A549 (cell line): ENCODE data around the gene KIF20B. TPM values are rescaled to one million over a fixed set of nuclear protein-coding genes. Genes with fewer than 3 reads are reported as not detected.

Experiments
- ATAC-seq, 2 experiments: fragments of 200-7000 bp in 1 of 2; fragments of >200 bp in 1 of 2; cut with Nextera tagmentation in 1 of 2; cut with Tn5 transposase in 1 of 2; 3 replicates each; pipeline versions ENCODE4 v1.8.0 to v1.9.1; 2018 to 2020; ENCODE audit warnings: mild to moderate bottlenecking in 1 of 2, moderate library complexity in 1 of 2
- CTCF ChIA-PET: fragments of 300-600 bp; sonication (Branson Sonifier 250); formaldehyde crosslinking; extraction: SDS; loops from one replicate; lab custom pipeline; 2021; ENCODE audit warnings: antibody characterized with exemption, inconsistent platforms; lab: Yijun Ruan, JAX
- POLR2A ChIA-PET: fragments of 350-600 bp; formaldehyde crosslinking; extraction: SDS; loops from one replicate; lab custom pipeline; 2021; ENCODE audit warnings: antibody characterized with exemption, inconsistent platforms; lab: Yijun Ruan, JAX
- DNase-seq, 2 experiments: peaks; one replicate each; pipeline versions ENCODE4 v3.0.0 to v3.0.0-alpha.2; 2011 to 2016; ENCODE audit warnings: low read depth in 1 of 2, low spot score in 1 of 2
- FAIRE-seq: peaks from 2 replicates; lab custom pipeline; 2011; peaks lifted over from hg19 to GRCh38; lab: Jason Lieb, UNC
- H3K27ac ChIP-seq, 2 experiments: fragments of >200 bp; sonication (Bioruptor Twin); formaldehyde crosslinking; 3 replicates each; pipeline ENCODE4 v1.5.1; 2016 to 2017
- H3K4me1 ChIP-seq: fragments of >200 bp; sonication (Bioruptor Twin); formaldehyde crosslinking; 3 replicates; pipeline ENCODE4 v1.6.1; 2016
- H3K4me2 ChIP-seq: fragments of >200 bp; sonication (Bioruptor Twin); formaldehyde crosslinking; 3 replicates; pipeline ENCODE4 v1.6.1; 2016
- H3K4me3 ChIP-seq: fragments of >200 bp; sonication (Bioruptor Twin); formaldehyde crosslinking; 3 replicates; pipeline ENCODE4 v1.5.1; 2016
- H3K9me3 ChIP-seq: fragments of >200 bp; sonication (Bioruptor Twin); formaldehyde crosslinking; 3 replicates; pipeline ENCODE4 v1.6.1; 2016
- BHLHE40 ChIP-seq: IDR thresholded peaks from 2 replicates; pipeline ENCODE4 v1.6.1; 2012; ENCODE audit warnings: low read depth, low read length, inconsistent platforms
- CHD2 ChIP-seq: fragments of 150-350 bp; IDR thresholded peaks from 2 replicates; pipeline ENCODE4 v1.6.1; 2014; ENCODE audit warnings: low read length; ENCODE audit not compliant: partially characterized antibody
- EHF ChIP-seq: fragments of 250-450 bp; sonication (Bioruptor Pico); IDR thresholded peaks from 2 replicates; pipeline ENCODE4 v1.5.0; 2020; ENCODE audit warnings: mild to moderate bottlenecking
- EHMT2 ChIP-seq: fragments of 200-600 bp; sonication (generic); IDR thresholded peaks from 2 replicates; pipeline ENCODE4 v1.6.1; 2016; ENCODE audit warnings: antibody characterized with exemption, low read depth, mild to moderate bottlenecking, moderate library complexity
- EP300 ChIP-seq, 2 experiments: fragments of >200 bp; sonication (Bioruptor Twin); formaldehyde crosslinking; IDR thresholded peaks; 2 replicates in 1 of 2; 3 replicates in 1 of 2; pipeline ENCODE4 v1.6.1; 2016 to 2017
- ESRRA ChIP-seq: fragments of 150-350 bp; IDR thresholded peaks from 2 replicates; pipeline ENCODE4 v1.6.1; 2014; ENCODE audit warnings: mild to moderate bottlenecking, low read length, borderline replicate concordance
- GATA3 ChIP-seq: IDR thresholded peaks from 2 replicates; pipeline ENCODE4 v1.6.1; 2012; ENCODE audit warnings: borderline replicate concordance
- HEYL ChIP-seq: fragments of 250-450 bp; sonication (Bioruptor Pico); IDR thresholded peaks from 2 replicates; pipeline ENCODE4 v1.8.0; 2021; ENCODE audit warnings: mild to moderate bottlenecking, moderate library complexity
- HOXA7 ChIP-seq: fragments of 250-450 bp; sonication (Bioruptor Pico); IDR thresholded peaks from 2 replicates; pipeline ENCODE4 v1.5.0; 2020; ENCODE audit warnings: mild to moderate bottlenecking, moderate library complexity
- JUN ChIP-seq, 2 experiments: fragments of >200 bp; sonication (Bioruptor Twin); formaldehyde crosslinking; IDR thresholded peaks; 2 replicates in 1 of 2; 3 replicates in 1 of 2; pipeline ENCODE4 v1.6.1; 2016 to 2017
- NFE2L2 ChIP-seq: fragments of 150-350 bp; conservative IDR thresholded peaks from 2 replicates; pipeline ENCODE4 v1.6.1; 2014; ENCODE audit warnings: low read length
- POLR2AphosphoS2 ChIP-seq: conservative IDR thresholded peaks from 2 replicates; pipeline ENCODE4 v1.6.1; 2012; ENCODE audit warnings: low read length, improper control_type of control experiment, inconsistent platforms
- RAD21 ChIP-seq, 2 experiments: fragments of >200 bp in 1 of 2; sonication (Bioruptor Twin) in 1 of 2; formaldehyde crosslinking in 1 of 2; IDR thresholded peaks in 1 of 2; conservative IDR thresholded peaks in 1 of 2; 2 replicates in 1 of 2; 3 replicates in 1 of 2; pipeline ENCODE4 v1.6.1; 2012 to 2018; ENCODE audit warnings: inconsistent platforms in 1 of 2
- RCOR1 ChIP-seq: fragments of 150-350 bp; IDR thresholded peaks from 2 replicates; pipeline ENCODE4 v1.6.1; 2014; ENCODE audit warnings: antibody characterized with exemption, low read length, low read depth
- RFX5 ChIP-seq: fragments of 450-650 bp; IDR thresholded peaks from 2 replicates; pipeline ENCODE4 v1.7.1; 2014; ENCODE audit warnings: antibody characterized with exemption, mild to moderate bottlenecking, moderate library complexity
- SMC3 ChIP-seq: fragments of >200 bp; sonication (Bioruptor Twin); formaldehyde crosslinking; IDR thresholded peaks from 3 replicates; pipeline ENCODE4 v1.6.1; 2018; ENCODE audit warnings: inconsistent platforms
- TFCP2L1 ChIP-seq: fragments of 250-450 bp; sonication (Bioruptor Pico); IDR thresholded peaks from 2 replicates; pipeline ENCODE4 v1.5.0; 2021; ENCODE audit warnings: mild to moderate bottlenecking
- TP53 ChIP-seq: fragments of 250-450 bp; sonication (Bioruptor Pico); IDR thresholded peaks from 2 replicates; pipeline ENCODE4 v1.5.0; 2021; ENCODE audit warnings: mild to moderate bottlenecking, moderate library complexity
- ZC3H11A ChIP-seq: fragments of 450-650 bp; IDR thresholded peaks from 2 replicates; pipeline ENCODE4 v1.6.1; 2014; ENCODE audit warnings: antibody characterized with exemption, mild to moderate bottlenecking
- ZFP36 ChIP-seq: fragments of 450-650 bp; IDR thresholded peaks from 2 replicates; pipeline ENCODE4 v1.6.1; 2014; ENCODE audit warnings: borderline replicate concordance; ENCODE audit not compliant: partially characterized antibody
- ZNF302 ChIP-seq: fragments of 250-450 bp; sonication (Bioruptor Pico); IDR thresholded peaks from 2 replicates; pipeline ENCODE4 v1.9.0; 2021; ENCODE audit warnings: inconsistent platforms, mild to moderate bottlenecking, moderate library complexity
- ZSCAN20 ChIP-seq: fragments of 250-450 bp; sonication (Bioruptor Pico); IDR thresholded peaks from 2 replicates; pipeline ENCODE4 v1.8.0; 2022; ENCODE audit warnings: mild to moderate bottlenecking, moderate library complexity
- WGBS: methylation state at CpG from one replicate; pipeline ENCODE4 v1.1.6; 2017; ENCODE audit errors: missing lambda C conversion rate; 5-methylcytosine and 5-hydroxymethylcytosine counted together
- polyA plus RNA-seq, 4 experiments: library from polyadenylated mRNA; depleted of rRNA in 3 of 4; stranded (reverse); fragments of >200 nt; fragmentation: RNase III in 1 of 4; extraction: RNeasy Plus Mini Kit Qiagen cat#74134 plus additional on column Dnase treatment in 1 of 4; gene quantifications; 2 replicates in 3 of 4; 3 replicates in 1 of 4; pipeline ENCODE4 v1.2.3, GENCODE V29; 2011 to 2017
- TF ChIP-seq, protein P1 (sequence below): fragments of 250-450 bp; sonication (Bioruptor Pico); IDR thresholded peaks from 2 replicates; pipeline ENCODE4 v1.5.0; 2020; ENCODE audit warnings: low read depth, mild to moderate bottlenecking, moderate library complexity
- TF ChIP-seq, protein P2 (sequence below): fragments of >200 bp; sonication (Bioruptor Twin); formaldehyde crosslinking; IDR thresholded peaks from 3 replicates; pipeline ENCODE4 v1.5.1; 2016
- TF ChIP-seq, protein P3 (sequence below): IDR thresholded peaks from 2 replicates; pipeline ENCODE4 v1.6.1; 2012; ENCODE audit warnings: low read depth, borderline replicate concordance
- TF ChIP-seq, protein P4 (sequence below): fragments of 450-650 bp; IDR thresholded peaks from 2 replicates; pipeline ENCODE4 v1.6.1; 2014; ENCODE audit warnings: antibody characterized with exemption

The KIF20B gene
- polyA plus RNA-seq, 2 of the 4 experiments (the other 2 are of a cell fraction): 12.6 to 14.8 TPM

DNA sequence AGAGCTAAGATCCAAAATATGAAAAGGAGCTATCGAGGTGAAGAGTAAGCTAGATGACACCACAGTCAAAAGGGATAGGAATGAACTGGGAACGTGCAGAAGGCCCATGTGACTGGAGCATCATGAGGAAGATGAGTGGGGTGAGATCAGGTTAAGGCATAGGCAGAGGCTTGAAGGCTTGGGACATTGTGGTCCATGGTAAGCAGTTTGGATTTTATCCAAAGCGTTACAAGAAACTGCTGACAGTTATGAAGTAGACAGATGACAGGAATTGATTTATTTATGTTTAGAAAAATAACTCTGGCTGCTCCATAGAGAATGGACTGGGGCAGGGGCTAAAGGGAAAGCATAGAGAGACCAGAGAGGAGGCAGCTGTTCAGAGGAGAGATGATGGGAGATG, 38.2 kb upstream of the KIF20B start:
- Histone ChIP-seq H3K9me3 (no peaks in the 10 kb centered on the region), H3K4me3 (no peak overlapping the region), H3K27ac (no peak overlapping the region), H3K4me1 (no peaks in the 10 kb centered on the region), H3K4me2 (no peak overlapping the region)
- ATAC-seq: no peak
- FAIRE-seq: no peak
- ChIA-PET POLR2A (interaction anchor here (1.1 to 1.2 kb wide), 2 partner anchors 19 to 38 kb away, joined by 3 read pairs; partner anchors contain the start of gene KIF20B), CTCF (no interaction called here)
- TF ChIP-seq, protein P1, sequence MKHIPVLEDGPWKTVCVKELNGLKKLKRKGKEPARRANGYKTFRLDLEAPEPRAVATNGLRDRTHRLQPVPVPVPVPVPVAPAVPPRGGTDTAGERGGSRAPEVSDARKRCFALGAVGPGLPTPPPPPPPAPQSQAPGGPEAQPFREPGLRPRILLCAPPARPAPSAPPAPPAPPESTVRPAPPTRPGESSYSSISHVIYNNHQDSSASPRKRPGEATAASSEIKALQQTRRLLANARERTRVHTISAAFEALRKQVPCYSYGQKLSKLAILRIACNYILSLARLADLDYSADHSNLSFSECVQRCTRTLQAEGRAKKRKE (CRISPR knock-in tag): no peak
- no peak for TF ChIP-seq RFX5
- no peak for DNase-seq
- 64% methylated on average over 3 of the region's 3 CpGs for WGBS

DNA sequence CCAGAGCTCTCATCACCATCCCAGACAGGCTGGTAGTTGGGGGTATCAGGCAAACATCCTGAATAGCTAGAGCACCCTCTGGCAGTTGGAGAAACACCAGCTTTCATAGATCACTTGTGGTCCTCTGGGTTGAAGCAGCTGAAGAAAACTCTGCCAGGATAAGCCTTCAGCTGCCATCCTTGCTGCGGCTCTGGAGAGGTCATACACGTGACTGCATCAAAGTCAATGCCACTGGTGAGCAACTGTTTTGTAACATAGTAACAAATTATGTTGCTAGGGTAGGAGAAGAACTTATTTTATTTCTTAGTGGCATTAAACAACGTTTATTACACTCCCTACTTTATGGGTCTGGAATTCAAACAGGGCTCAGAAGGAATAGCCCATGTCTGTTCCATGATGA, 37.2 kb upstream of the KIF20B start:
- TF ChIP-seq GATA3 (no peak), TFCP2L1 (CRISPR knock-in tag) (no peak), EP300 (IDR thresholded peaks at IDR 0.05) (no peak), RCOR1 (no peak), EHMT2 (no peak), ZC3H11A (no peak), TP53 (CRISPR knock-in tag) (no peak), ZFP36 (no peak), POLR2AphosphoS2 (no peak), CHD2 (no peak), ZNF302 (CRISPR knock-in tag) (no peak), ZSCAN20 (CRISPR knock-in tag) (no peak), NFE2L2 (no peak), ESRRA (no peak)
- TF ChIP-seq, protein P1 (CRISPR knock-in tag): no peak
- FAIRE-seq: no peak
- Histone ChIP-seq H3K4me1 (no peaks in the 10 kb centered on the region), H3K4me3 (no peak overlapping the region), H3K4me2 (no peak overlapping the region), H3K9me3 (no peaks in the 10 kb centered on the region), H3K27ac (no peak overlapping the region)
- ATAC-seq: no peak
- POLR2A ChIA-PET: interaction anchor here (1.2 kb wide), 1 partner anchor 37 kb away, joined by 3 read pairs; the partner anchor contains the start of gene KIF20B
- DNase-seq: no peak
- CTCF ChIA-PET: interaction anchor here (1.6 kb wide), 1 partner anchor 13 kb away, joined by 3 read pairs; no protein-coding TSS in a partner anchor
- WGBS: 14% methylated on average over 3 of the region's 3 CpGs

DNA sequence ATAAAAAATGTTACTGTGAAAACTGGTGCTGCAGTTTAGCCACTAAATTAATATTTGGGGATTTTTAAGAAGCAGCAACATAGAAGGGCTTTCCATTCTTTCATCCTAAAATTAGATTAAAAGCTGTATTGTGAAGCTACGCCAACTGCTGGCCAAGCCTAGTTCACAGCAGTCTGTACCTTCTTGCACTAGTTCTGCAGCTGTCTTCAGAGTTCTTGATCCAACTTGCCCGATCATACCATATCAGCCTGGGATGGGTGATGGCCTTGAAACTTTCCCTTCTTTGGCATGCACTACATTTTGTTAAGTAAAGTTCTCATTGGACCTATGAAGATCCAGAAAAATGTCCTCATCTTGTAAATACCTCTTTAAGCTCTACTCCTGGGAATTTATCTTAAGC, 36.1 kb upstream of the KIF20B start:
- FAIRE-seq: no peak
- no peak overlapping the region for H3K4me2 ChIP-seq
- H3K27ac ChIP-seq: no peak overlapping the region
- ATAC-seq: no peak
- H3K9me3 ChIP-seq: no peaks in the 10 kb centered on the region
- CTCF ChIA-PET: interaction anchor here (1.6 kb wide), 1 partner anchor 12 kb away, joined by 3 read pairs; no protein-coding TSS in a partner anchor
- no peak overlapping the region for H3K4me3 ChIP-seq
- WGBS: 54% methylated on average over 2 of the region's 2 CpGs
- no peaks in the 10 kb centered on the region for H3K4me1 ChIP-seq
- DNase-seq: no peak
- POLR2A ChIA-PET: no interaction called here
- TF ChIP-seq HEYL (no peak), BHLHE40 (no peak), SMC3 (no peak), JUN (IDR thresholded peaks at IDR 0.05) (no peak), ESRRA (no peak), ZFP36 (no peak), EHMT2 (no peak), HOXA7 (no peak), TP53 (CRISPR knock-in tag) (no peak), RAD21 (conservative IDR thresholded peaks at IDR 0.05 in 1 of 2, IDR thresholded peaks at IDR 0.05 in 1 of 2) (no peak), EHF (CRISPR knock-in tag) (no peak), CHD2 (no peak)
- TF ChIP-seq, protein P2, sequence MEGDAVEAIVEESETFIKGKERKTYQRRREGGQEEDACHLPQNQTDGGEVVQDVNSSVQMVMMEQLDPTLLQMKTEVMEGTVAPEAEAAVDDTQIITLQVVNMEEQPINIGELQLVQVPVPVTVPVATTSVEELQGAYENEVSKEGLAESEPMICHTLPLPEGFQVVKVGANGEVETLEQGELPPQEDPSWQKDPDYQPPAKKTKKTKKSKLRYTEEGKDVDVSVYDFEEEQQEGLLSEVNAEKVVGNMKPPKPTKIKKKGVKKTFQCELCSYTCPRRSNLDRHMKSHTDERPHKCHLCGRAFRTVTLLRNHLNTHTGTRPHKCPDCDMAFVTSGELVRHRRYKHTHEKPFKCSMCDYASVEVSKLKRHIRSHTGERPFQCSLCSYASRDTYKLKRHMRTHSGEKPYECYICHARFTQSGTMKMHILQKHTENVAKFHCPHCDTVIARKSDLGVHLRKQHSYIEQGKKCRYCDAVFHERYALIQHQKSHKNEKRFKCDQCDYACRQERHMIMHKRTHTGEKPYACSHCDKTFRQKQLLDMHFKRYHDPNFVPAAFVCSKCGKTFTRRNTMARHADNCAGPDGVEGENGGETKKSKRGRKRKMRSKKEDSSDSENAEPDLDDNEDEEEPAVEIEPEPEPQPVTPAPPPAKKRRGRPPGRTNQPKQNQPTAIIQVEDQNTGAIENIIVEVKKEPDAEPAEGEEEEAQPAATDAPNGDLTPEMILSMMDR: no peak
- TF ChIP-seq, protein P3, sequence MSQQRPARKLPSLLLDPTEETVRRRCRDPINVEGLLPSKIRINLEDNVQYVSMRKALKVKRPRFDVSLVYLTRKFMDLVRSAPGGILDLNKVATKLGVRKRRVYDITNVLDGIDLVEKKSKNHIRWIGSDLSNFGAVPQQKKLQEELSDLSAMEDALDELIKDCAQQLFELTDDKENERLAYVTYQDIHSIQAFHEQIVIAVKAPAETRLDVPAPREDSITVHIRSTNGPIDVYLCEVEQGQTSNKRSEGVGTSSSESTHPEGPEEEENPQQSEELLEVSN: no peak
- TF ChIP-seq, protein P4, sequence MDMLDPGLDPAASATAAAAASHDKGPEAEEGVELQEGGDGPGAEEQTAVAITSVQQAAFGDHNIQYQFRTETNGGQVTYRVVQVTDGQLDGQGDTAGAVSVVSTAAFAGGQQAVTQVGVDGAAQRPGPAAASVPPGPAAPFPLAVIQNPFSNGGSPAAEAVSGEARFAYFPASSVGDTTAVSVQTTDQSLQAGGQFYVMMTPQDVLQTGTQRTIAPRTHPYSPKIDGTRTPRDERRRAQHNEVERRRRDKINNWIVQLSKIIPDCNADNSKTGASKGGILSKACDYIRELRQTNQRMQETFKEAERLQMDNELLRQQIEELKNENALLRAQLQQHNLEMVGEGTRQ: no peak
- TF ChIP-seq, protein P1 (CRISPR knock-in tag): no peak
